ENCODE results near the gene SP2.

DNA sequence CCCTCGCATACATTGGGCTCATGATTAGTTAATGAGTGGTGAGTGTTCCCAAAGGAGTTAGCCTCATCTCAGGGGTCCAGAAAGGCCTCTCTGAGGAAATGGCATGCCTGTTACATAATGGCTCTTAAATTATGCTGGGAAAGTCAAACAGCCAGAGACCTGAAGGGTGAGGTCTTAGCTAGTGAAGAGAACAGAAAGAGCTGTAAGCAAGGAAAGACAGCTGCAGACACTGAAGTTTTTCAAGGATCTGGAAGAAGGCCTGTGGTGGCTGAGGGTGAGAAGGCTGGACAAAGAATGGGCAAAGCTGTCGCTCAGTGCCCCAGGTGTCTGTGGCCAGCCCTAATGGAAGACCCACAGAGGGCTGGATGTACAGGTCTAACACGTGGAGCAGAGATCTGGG is 10.4 kb downstream of the SP2 start:
- TF ChIP-seq POLR2AphosphoS5 (IDR thresholded peaks at IDR 0.05; ENCODE audit: low read depth, low read length): 0 out of 2 replicates have a peak, but pooled peaks have one; percentile 41
- no peak for TF ChIP-seq POLR2A (IDR thresholded peaks at IDR 0.05; ENCODE audit: low read depth, low read length)
- no peak for TF ChIP-seq TAF1 (IDR thresholded peaks at IDR 0.05; ENCODE audit: borderline replicate concordance, low read depth, low read length)
